Stimulated activated naive B cell treated with anti-CD40 and anti-IgM and Interleukin-4, amounts not matched to agents 10 μg/mL and 1 μg/mL and 100 μg/mL, for 72 hours (primary cell): ENCODE results near the gene TMEM51.
A peak's percentile ranks its signal among the peaks of the same experiment; 100 is the strongest.

Experiments
- ATAC-seq, 2 donors: fragments of 150-1000 bp; cut with Tn5 transposase; replicated peaks; 2 replicates each; pipeline ENCODE4 v1.10.0; 2021; ENCODE audit warnings: moderate library complexity in 1 of 2
- DNase-seq: peaks from one replicate; pipeline ENCODE4 v3.0.0; 2021
- H3K27ac Mint-ChIP-seq: one replicate; pipeline ENCODE4 v1.8.0; 2022; ENCODE audit warnings: mild to moderate bottlenecking, mixed read lengths
- H3K27me3 Mint-ChIP-seq, 2 donors: one replicate each; pipeline ENCODE4 v1.8.0; 2022; ENCODE audit warnings: mixed read lengths in 2 of 2
- H3K36me3 Mint-ChIP-seq, 2 donors: one replicate each; pipeline ENCODE4 v1.8.0; 2022; ENCODE audit warnings: mixed read lengths in 2 of 2, mild to moderate bottlenecking in 1 of 2
- H3K4me1 Mint-ChIP-seq, 2 donors: one replicate each; pipeline ENCODE4 v1.8.0; 2022; ENCODE audit warnings: mixed read lengths in 2 of 2, mild to moderate bottlenecking in 1 of 2
- H3K4me3 Mint-ChIP-seq, 2 donors: one replicate each; pipeline ENCODE4 v1.8.0; 2022; ENCODE audit warnings: mild to moderate bottlenecking in 2 of 2, mixed read lengths in 2 of 2, moderate library complexity in 1 of 2
- H3K9me3 Mint-ChIP-seq, 2 donors: one replicate each; pipeline ENCODE4 v1.8.0; 2022; ENCODE audit warnings: mixed read lengths in 2 of 2, mild to moderate bottlenecking in 1 of 2

The TMEM51 gene

DNA sequence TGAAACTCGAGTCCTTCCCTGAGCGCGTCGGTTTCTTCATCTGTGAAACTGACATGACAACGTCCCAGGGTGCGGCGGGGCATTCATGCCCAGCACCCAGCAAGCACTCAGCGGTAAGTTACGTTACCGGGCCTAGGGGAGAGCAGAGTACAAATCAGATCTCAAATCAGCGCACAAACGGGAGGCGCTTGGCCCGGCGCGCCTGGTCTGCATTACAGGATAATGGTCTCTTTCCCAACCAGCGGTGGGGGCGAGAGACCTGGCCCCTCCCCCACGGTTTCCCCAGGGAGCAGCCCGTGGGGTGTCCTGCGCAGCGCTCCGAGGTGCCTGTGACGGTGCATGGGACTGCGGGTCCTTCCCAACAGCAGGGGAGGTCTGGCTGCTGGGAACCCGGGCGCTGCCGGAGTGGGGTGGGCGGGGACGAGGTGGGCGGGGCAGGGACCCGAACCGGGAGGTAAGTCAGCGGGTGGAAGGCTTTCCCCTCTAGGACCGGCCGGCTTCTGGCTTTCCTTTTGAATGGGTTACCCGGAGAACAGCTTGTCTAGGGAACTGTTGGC, 1.0 kb downstream of the TMEM51 start:
- H3K4me3 Mint-ChIP-seq, result peak overlapping the region; percentile 6 to 56
- H3K27ac Mint-ChIP-seq, result no peak overlapping the region
- H3K27me3 Mint-ChIP-seq, result peaks cover 43 to 52% of the 10 kb centered on the region in 2 donors
- H3K9me3 Mint-ChIP-seq, result peaks cover 0 to 4% of the 10 kb centered on the region in 2 donors
- peak in 1 of 2 donors; percentile 33 for ATAC-seq
- H3K36me3 Mint-ChIP-seq, result no peaks in the 10 kb centered on the region
- DNase-seq, result no peak
- H3K4me1 Mint-ChIP-seq, result peaks cover 14 to 40% of the 10 kb centered on the region in 2 donors

DNA sequence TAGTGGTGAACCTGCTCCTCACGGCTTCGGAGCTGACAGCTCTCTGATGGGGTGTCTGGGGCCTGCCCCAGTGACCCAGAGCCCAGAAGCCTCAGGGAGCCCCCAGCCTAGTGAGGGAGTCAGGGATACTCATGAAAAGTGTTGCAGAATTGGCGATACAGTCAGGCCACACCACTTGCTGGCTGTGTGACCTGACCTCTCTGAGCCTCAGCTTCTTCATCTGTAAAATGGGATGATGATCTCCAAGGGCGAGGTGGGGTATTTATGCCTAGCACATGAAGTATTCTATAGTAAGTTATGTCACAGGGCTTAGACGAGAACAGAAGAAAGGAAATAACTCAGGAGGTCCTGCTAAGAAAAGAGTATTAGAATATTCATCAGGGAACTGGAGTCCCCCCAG, 1.6 kb downstream of the TMEM51 start:
- no peak for ATAC-seq

DNA sequence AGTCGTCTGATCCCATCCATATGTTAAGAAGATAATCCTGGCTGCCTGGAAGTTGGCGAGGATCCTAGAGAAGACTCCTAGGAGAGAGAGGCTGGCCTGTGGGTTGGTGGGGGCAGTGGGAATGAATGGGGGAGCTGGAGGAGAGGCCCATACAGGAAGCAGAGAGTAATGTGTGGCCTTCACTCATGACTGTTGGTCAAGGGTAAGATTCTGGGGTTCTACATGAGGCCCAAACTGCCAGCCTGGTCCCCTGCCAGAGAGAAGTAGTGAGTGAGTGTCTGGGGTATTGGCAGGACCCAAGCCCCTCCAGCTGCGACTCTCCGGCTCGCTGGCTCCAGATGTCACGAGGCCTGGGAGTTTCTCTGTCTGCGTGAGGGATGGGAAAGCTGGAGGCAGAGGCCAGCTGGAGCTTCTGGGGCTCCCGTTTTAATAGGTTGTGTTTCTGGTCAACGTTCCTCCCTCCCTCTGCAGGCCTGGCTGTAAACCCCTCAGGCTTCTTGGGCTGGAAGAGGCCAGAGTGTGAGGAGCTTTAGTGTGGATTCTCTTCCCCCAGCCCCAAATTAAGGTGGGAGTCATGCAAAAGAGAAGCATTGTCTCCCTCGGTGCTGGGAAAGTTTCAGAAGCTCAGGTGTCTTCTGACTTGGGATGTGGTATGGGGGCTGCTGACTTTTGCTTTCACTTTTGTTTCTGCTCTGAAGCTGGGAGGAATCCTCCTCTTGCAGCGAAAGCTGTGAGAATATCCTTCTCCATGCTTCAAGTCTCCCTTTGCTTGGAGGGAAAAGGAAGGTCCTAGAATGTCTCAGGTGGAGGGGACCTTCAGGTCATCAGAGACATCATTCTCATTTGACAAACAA, 2.6 kb downstream of the TMEM51 start:
- DNase-seq (no peak), ATAC-seq (no peak)
- H3K36me3 Mint-ChIP-seq, result no peaks in the 10 kb centered on the region
- peaks cover 34 to 44% of the 10 kb centered on the region in 2 donors for H3K27me3 Mint-ChIP-seq
- H3K4me1 Mint-ChIP-seq, result peaks cover 14 to 40% of the 10 kb centered on the region in 2 donors
- H3K9me3 Mint-ChIP-seq, result no peaks in the 10 kb centered on the region
- no peak overlapping the region for H3K4me3 Mint-ChIP-seq
- no peak overlapping the region for H3K27ac Mint-ChIP-seq

More for the DNA sequence above, 1.6 kb downstream of the TMEM51 start:
- H3K9me3 Mint-ChIP-seq, result peaks cover 0 to 4% of the 10 kb centered on the region in 2 donors
- peaks cover 40 to 52% of the 10 kb centered on the region in 2 donors for H3K27me3 Mint-ChIP-seq
- H3K4me1 Mint-ChIP-seq, result peaks cover 14 to 40% of the 10 kb centered on the region in 2 donors
- DNase-seq, result no peak
- no peak overlapping the region for H3K27ac Mint-ChIP-seq
- no peak overlapping the region for H3K4me3 Mint-ChIP-seq
- H3K36me3 Mint-ChIP-seq, result no peaks in the 10 kb centered on the region

DNA sequence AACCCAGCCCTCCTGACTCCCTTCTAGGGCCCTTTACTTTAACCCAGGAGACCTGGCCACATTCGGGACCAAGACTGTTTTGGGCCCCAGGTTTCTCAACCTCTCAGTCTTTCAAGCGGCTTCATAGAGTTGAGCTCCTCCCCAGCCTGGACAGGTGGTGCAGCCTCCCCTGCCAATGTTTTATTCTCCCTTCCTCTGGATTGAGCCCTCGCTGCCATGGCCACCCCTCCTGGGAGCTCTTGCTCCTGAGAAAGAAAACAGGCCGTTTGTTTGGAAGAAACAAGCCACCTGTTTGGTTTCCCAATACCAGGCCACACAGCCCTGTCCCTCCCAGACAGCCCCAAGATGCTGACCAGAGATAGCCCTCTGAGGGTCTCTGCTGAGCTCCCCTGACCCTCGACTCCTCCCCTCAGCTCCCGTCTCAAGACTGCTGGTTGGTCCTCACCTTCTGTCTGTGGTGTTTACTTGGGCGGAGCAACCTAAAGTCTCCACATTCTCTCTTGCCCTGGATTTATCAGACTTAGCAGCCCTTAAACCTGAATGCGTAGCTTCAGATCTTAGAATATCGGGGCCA, 3.3 kb downstream of the TMEM51 start:
- Mint-ChIP-seq H3K27ac (no peak overlapping the region), H3K36me3 (no peaks in the 10 kb centered on the region), H3K9me3 (no peaks in the 10 kb centered on the region), H3K4me3 (no peak overlapping the region), H3K27me3 (peaks cover 33 to 36% of the 10 kb centered on the region in 2 donors), H3K4me1 (peaks cover 14 to 40% of the 10 kb centered on the region in 2 donors)
- DNase-seq (no peak), ATAC-seq (no peak)

DNA sequence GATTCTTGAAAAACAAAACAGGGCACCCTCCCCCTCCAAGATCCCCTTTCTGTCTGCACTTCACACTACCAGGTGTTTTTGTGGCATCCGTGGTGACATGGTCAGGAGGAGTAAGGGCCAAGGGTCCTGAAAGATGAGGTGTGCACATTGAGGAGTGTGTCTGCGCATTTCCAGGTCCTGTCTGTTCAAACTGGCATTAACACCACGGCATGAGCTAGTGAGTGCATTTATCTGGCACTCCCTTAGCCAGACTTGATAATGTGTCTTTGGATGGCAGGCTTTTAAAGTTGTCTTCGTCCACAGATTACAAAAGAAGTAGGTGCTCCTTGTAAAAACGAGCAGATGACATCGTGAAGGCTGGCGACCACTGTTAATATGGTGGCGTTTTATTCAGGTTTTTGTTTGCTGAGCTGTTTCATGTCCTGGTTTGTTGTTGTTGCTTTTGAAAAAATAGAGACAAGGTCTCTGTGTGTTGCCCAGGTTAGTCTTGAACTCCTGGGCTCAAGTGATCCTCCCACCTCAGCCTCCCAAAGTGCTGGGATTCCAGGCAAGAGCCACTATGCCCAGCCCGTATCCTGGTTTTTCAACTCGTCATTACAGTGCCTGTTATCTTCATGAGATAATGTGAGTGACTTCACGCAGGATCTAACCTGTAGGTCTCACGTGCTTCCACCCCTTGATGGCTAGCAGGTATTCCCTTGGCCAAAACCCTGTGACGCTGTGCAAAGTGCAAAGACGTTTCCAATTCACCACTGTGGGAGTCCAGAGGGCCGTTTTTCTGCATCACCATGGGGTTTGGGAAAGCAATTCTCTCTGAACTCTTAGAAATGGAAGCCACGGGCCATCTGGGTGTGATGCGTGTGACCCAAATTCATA, 4.2 kb downstream of the TMEM51 start:
- Mint-ChIP-seq H3K36me3 (no peaks in the 10 kb centered on the region), H3K27ac (no peak overlapping the region), H3K4me3 (no peak overlapping the region), H3K27me3 (peaks cover 25 to 28% of the 10 kb centered on the region in 2 donors), H3K9me3 (no peaks in the 10 kb centered on the region), H3K4me1 (peaks cover 11 to 33% of the 10 kb centered on the region in 2 donors)
- ATAC-seq (no peak), DNase-seq (no peak)

DNA sequence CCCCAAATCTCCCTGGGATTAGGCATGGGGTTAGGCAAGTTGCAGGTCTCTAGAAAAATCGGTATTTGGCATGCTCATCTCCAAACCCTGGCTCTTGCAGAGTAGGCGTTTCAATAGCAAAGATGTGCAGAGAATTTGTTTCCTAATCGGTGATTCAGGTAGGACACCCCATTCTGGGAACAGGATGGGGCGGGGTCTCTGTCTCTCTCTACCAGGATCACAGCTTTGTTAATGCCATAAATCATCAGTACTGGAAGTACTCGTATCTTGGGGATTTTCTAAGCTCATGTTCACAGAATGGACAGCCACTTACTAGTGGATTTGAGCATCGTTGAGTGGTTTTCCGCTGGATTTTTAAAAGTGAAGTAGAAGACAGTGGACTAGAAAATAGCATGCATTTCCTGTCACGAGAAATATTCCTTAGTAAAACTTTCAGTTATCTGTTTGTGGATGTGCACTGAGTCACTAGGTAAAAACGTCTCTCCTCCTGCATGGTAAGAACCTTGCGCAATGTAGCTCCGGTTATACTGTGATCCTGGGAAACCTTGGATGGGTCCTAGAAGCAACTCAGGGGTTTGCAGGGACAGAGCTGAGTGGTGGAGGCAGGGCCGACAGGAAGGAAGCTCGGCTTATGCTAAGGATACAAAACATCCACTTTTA, 5.1 kb downstream of the TMEM51 start:
- Mint-ChIP-seq H3K27ac (no peak overlapping the region), H3K4me1 (peaks cover 9 to 28% of the 10 kb centered on the region in 2 donors), H3K27me3 (peaks cover 23 to 25% of the 10 kb centered on the region in 2 donors), H3K4me3 (no peak overlapping the region), H3K9me3 (no peaks in the 10 kb centered on the region), H3K36me3 (no peaks in the 10 kb centered on the region)
- ATAC-seq (no peak), DNase-seq (no peak)

DNA sequence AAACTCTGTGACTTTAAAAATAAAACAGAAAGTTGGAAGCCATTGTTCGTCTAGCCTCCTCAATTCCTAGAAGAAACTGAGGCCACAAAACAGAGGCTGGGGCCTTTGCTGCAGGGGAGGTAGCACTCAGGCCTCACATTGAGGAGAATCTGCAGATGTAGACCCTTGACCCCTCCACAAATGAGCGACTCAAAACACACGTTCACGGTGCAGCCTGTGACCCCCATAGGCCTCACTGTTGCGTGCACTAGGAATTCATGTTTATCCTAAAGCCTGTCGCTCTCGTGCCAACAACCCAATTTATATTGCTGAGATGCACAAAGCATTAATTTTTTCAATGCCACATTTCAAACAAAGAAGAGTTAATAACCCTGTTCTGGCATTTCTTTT, 5.6 kb downstream of the TMEM51 start:
- ATAC-seq, result no peak
- no peaks in the 10 kb centered on the region for H3K36me3 Mint-ChIP-seq
- DNase-seq, result no peak
- peaks cover 8 to 25% of the 10 kb centered on the region in 2 donors for H3K4me1 Mint-ChIP-seq
- no peak overlapping the region for H3K27ac Mint-ChIP-seq
- H3K27me3 Mint-ChIP-seq, result peaks cover 20 to 25% of the 10 kb centered on the region in 2 donors
- no peaks in the 10 kb centered on the region for H3K9me3 Mint-ChIP-seq
- H3K4me3 Mint-ChIP-seq, result no peak overlapping the region

DNA sequence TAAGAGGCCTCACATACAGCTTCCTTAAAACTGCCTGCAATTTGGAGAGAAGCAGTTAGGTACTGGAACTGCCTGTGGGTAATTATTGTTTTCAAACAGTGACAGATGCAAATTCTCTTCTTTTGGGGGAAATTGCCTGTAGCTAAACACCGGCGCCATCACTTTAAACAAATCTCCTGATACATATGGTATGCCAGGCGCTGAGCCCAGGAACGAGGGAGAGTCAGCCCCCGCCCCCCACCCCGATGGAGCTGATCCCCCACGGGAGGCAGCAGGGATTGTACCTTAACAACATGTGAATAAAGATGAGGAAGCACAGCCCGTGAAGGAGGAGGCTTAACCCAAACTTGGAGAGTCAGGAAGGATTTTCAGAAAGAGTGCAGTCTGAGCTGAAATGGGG, 7.1 kb downstream of the TMEM51 start:
- H3K4me1 Mint-ChIP-seq, result peaks cover 3 to 15% of the 10 kb centered on the region in 2 donors
- no peak overlapping the region for H3K4me3 Mint-ChIP-seq
- ATAC-seq, result no peak
- no peak overlapping the region for H3K27ac Mint-ChIP-seq
- H3K9me3 Mint-ChIP-seq, result no peaks in the 10 kb centered on the region
- no peak for DNase-seq
- peaks cover 6 to 17% of the 10 kb centered on the region in 2 donors for H3K27me3 Mint-ChIP-seq
- H3K36me3 Mint-ChIP-seq, result no peaks in the 10 kb centered on the region

DNA sequence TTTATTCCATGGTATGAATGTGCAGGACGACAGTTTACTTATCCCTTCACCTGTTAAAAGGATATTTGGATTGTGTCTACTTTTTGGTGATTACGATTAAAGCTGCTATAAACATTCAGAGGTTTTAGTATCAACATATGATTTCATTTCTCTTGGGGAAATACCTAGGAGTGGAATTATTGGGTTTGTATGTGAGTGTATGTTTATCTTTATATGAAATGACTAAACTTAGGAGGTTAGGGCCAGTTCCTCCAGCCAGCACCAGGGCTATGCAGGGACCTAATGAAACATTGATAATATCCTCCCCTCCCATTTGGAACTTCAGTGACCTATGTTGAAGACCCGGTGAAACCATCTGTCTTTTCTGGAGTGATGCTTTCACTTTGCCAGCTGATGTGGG, 13.8 kb downstream of the TMEM51 start:
- ATAC-seq (no peak), DNase-seq (no peak)
- Mint-ChIP-seq H3K4me3 (no peak overlapping the region), H3K4me1 (peaks cover 0 to 5% of the 10 kb centered on the region in 2 donors), H3K27me3 (peaks cover 5 to 7% of the 10 kb centered on the region in 2 donors), H3K27ac (no peak overlapping the region), H3K9me3 (no peaks in the 10 kb centered on the region), H3K36me3 (no peaks in the 10 kb centered on the region)

DNA sequence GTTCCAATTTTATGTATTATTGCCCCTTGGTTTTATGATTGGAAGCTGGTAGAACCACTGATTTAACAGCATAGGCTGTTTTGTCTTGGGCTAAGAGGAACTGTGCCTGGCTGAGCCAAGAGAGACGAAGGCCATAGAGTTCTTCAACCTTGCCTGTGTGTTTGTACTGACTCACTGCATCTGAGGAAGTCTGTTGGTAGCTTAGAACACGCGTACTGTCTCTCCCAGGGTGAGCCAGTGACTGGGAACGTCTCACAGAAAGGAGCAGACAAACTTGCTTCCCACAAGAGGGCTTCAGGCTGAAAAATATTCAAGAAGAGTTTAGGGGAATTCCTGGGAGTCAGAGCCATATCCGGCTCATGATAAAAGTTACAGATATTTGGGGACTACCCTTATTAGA, 14.9 kb downstream of the TMEM51 start:
- Mint-ChIP-seq H3K4me1 (peaks cover 0 to 8% of the 10 kb centered on the region in 2 donors), H3K27me3 (peaks cover 5 to 11% of the 10 kb centered on the region in 2 donors), H3K4me3 (no peak overlapping the region), H3K36me3 (no peaks in the 10 kb centered on the region), H3K9me3 (no peaks in the 10 kb centered on the region), H3K27ac (no peak overlapping the region)
- DNase-seq (no peak), ATAC-seq (no peak)

DNA sequence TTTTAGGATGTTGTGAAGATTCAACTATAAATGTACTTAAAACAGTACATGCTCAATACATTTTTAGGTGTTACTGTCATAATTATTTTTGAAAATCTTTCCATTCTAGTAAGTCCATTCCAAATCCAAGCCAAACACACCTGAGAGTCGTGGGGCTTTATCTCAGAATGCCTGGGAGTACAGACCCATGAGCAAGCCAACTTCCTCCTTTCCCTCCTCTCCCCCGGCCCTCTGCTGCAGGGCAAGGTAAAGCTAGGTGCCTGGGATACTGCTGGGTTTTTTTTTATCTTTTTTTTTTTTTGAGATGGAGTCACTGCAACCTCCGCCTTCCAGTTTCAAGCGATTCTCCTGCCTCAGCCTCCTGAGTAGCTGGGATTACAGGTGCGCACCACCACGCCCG, 16.5 kb downstream of the TMEM51 start:
- H3K27me3 Mint-ChIP-seq, result peaks cover 0 to 11% of the 10 kb centered on the region in 2 donors
- H3K9me3 Mint-ChIP-seq, result no peaks in the 10 kb centered on the region
- H3K36me3 Mint-ChIP-seq, result no peaks in the 10 kb centered on the region
- no peak for ATAC-seq
- DNase-seq, result no peak
- H3K4me3 Mint-ChIP-seq, result no peak overlapping the region
- peaks cover 0 to 8% of the 10 kb centered on the region in 2 donors for H3K4me1 Mint-ChIP-seq
- no peak overlapping the region for H3K27ac Mint-ChIP-seq

DNA sequence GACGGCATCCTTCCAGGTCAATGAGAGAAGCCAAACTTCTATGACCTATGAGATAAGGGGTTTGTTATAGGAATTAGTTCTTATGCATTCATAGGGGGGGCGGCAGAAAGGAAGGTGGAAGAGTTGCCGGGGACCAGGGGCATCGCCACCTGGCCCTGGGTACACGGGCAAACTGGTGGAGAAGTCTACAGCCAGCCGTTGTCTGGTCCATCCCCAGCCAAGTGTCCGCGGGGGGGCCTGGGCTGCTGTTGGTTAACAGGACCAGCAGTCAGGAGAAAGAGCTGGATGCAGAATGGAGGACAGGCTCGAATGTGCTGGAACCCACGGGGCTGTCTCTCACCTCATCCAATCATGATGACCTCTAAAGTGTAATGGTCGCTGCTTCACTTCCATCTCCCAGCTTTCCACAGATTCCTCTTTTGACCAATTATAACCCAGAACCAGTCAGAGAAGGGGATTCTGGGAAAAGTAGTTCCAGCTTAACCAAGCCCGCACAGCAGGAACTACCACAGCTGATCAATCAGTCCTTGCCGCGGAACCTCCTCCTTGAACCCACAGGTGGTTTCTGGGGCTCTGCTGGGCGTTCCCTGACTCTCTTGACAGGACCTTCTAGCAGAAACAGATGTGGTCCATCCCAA, 17.8 kb downstream of the TMEM51 start:
- Mint-ChIP-seq H3K4me3 (no peak overlapping the region), H3K4me1 (peaks cover 0 to 8% of the 10 kb centered on the region in 2 donors), H3K36me3 (no peaks in the 10 kb centered on the region), H3K27me3 (peaks cover 11 to 23% of the 10 kb centered on the region in 2 donors), H3K27ac (no peak overlapping the region), H3K9me3 (peaks cover 0 to 4% of the 10 kb centered on the region in 2 donors)
- DNase-seq (no peak), ATAC-seq (no peak)
